ENCODE data around the gene MGAT1. TPM values are rescaled to one million over a fixed set of nuclear protein-coding genes. Genes with fewer than 3 reads are reported as not detected.

MGAT1 gene
- total RNA-seq, 1 experiment from 2014 or later = 53.0 TPM

- no peaks in the 10 kb centered on the region for H3K9me2 ChIP-seq (ENCODE audit: insufficient read depth)
- POLR2A ChIA-PET = no interaction called here
- TF ChIP-seq CBX3 (IDR thresholded peaks at IDR 0.05; ENCODE audit: low read depth) = peak; percentile 32; the same call in 1 of the 2 replicates
- TF ChIP-seq, protein P1, sequence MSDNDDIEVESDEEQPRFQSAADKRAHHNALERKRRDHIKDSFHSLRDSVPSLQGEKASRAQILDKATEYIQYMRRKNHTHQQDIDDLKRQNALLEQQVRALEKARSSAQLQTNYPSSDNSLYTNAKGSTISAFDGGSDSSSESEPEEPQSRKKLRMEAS (IDR thresholded peaks at IDR 0.05) = peak; percentile 60
- no peak for TF ChIP-seq SIN3A (IDR thresholded peaks at IDR 0.05; ENCODE audit: low read depth)
- TF ChIP-seq RAD21 (IDR thresholded peaks at IDR 0.05; ENCODE audit: low read depth) = no peak
- peak; percentile 46 for TF ChIP-seq SP1 (IDR thresholded peaks at IDR 0.05; ENCODE audit: low read depth)
- TF ChIP-seq FOSL1 (IDR thresholded peaks at IDR 0.05; ENCODE audit: low read depth) = peak; percentile 58; the same call in 1 of the 2 replicates
- peak; percentile 56 for TF ChIP-seq JUND (IDR thresholded peaks at IDR 0.05)
- no peak overlapping the region for H3K4me3 ChIP-seq (replicated peaks in 1 of 2; ENCODE audit: low read depth in 1 of 2, low read length in 2 of 2)
- intact Hi-C loops (cut with micrococcal nuclease) = no loop called here
- no peak overlapping the region for H3K27ac ChIP-seq (ENCODE audit: low read depth, low read length)
- no TSS peak for BruUV-seq (replicated peaks)
- no peak overlapping the region for H3K9ac ChIP-seq (ENCODE audit: low read length)
- H4K20me1 ChIP-seq (ENCODE audit: insufficient read depth) = no peaks in the 10 kb centered on the region
- H3K27me3 ChIP-seq (ENCODE audit: insufficient read depth, low read length) = no peaks in the 10 kb centered on the region
- H3K36me3 ChIP-seq (ENCODE audit: control insufficient read depth in 1 of 2, insufficient read depth in 2 of 2, low read length in 2 of 2) = 0 out of 4 replicates have a peak, but pooled peaks cover 0 to 6% of the 10 kb centered on the region in 2 experiments
- H3K4me2 ChIP-seq (ENCODE audit: low read length) = peak overlapping the region; percentile 8
- RAD21 ChIA-PET (ENCODE audit: low non-redundant PET in 1 of 2, low total read pairs in 2 of 2, uncharacterized antibody in 2 of 2, unreplicated experiment in 2 of 2) = no interaction called here
- CTCF ChIA-PET = no interaction called here
- peaks cover 4 to 25% of the 10 kb centered on the region in 2 experiments; a peak in 2 of 4 replicates for H3K4me1 ChIP-seq (ENCODE audit: control insufficient read depth in 1 of 2, insufficient read depth in 2 of 2, low read length in 2 of 2)
- ATAC-seq = peak; percentile 60; the same call in 1 of the 2 replicates
- H3K79me2 ChIP-seq (ENCODE audit: insufficient read depth, low read length) = peaks cover 9% of the 10 kb centered on the region; the same call in 1 of the 2 replicates
- H2AFZ ChIP-seq (ENCODE audit: low read depth, low read length, poor library complexity, severe bottlenecking) = no peak overlapping the region
- H3K9me3 ChIP-seq (ENCODE audit: control insufficient read depth in 1 of 2, insufficient read depth in 1 of 2, low read depth in 1 of 2, low read length in 2 of 2) = peaks cover 0 to 8% of the 10 kb centered on the region in 2 experiments; a peak in 1 of 4 replicates
- no peak for DNase-seq (ENCODE audit: low read depth, low spot score)
Measured at GRCh38 chr5:180825768-180826525, 23.3 kb upstream of the MGAT1 start.

GRCh38 chr5:180824630-180825476, 22.2 kb upstream of the MGAT1 start:
- H3K4me3 ChIP-seq (replicated peaks in 1 of 2; ENCODE audit: low read depth in 1 of 2, low read length in 2 of 2) = no peak overlapping the region
- H3K36me3 ChIP-seq (ENCODE audit: control insufficient read depth in 1 of 2, insufficient read depth in 2 of 2, low read length in 2 of 2) = 0 out of 4 replicates have a peak, but pooled peaks cover 0 to 1% of the 10 kb centered on the region in 2 experiments
- intact Hi-C loops (cut with micrococcal nuclease) = no loop called here
- no peaks in the 10 kb centered on the region for H4K20me1 ChIP-seq (ENCODE audit: insufficient read depth)
- no peak overlapping the region for H3K4me2 ChIP-seq (ENCODE audit: low read length)
- ChIA-PET POLR2A (no interaction called here), RAD21 (ENCODE audit: low non-redundant PET in 1 of 2, low total read pairs in 2 of 2, uncharacterized antibody in 2 of 2, unreplicated experiment in 2 of 2) (no interaction called here), CTCF (no interaction called here)
- no peak overlapping the region for H3K27ac ChIP-seq (ENCODE audit: low read depth, low read length)
- H3K9ac ChIP-seq (ENCODE audit: low read length) = no peak overlapping the region
- no peak overlapping the region for H2AFZ ChIP-seq (ENCODE audit: low read depth, low read length, poor library complexity, severe bottlenecking)
- DNase-seq (ENCODE audit: low read depth, low spot score) = no peak
- H3K4me1 ChIP-seq (ENCODE audit: control insufficient read depth in 1 of 2, insufficient read depth in 2 of 2, low read length in 2 of 2) = peaks cover 0 to 15% of the 10 kb centered on the region in 2 experiments; a peak in 2 of 4 replicates
- no peaks in the 10 kb centered on the region for H3K79me2 ChIP-seq (ENCODE audit: insufficient read depth, low read length)
- ATAC-seq = no peak
- peaks cover 0 to 4% of the 10 kb centered on the region in 2 experiments; a peak in 1 of 4 replicates for H3K9me3 ChIP-seq (ENCODE audit: control insufficient read depth in 1 of 2, insufficient read depth in 1 of 2, low read depth in 1 of 2, low read length in 2 of 2)
- no TSS peak for BruUV-seq (replicated peaks)
- no peaks in the 10 kb centered on the region for H3K27me3 ChIP-seq (ENCODE audit: insufficient read depth, low read length)
- H3K9me2 ChIP-seq (ENCODE audit: insufficient read depth) = no peaks in the 10 kb centered on the region
- no peak for TF ChIP-seq SP1 (IDR thresholded peaks at IDR 0.05; ENCODE audit: low read depth)
- TF ChIP-seq RAD21 (IDR thresholded peaks at IDR 0.05; ENCODE audit: low read depth) = no peak
- TF ChIP-seq, protein P1 (IDR thresholded peaks at IDR 0.05) = no peak
- TF ChIP-seq ZFX (IDR thresholded peaks at IDR 0.05) = no peak
- no peak for TF ChIP-seq ATF3 (IDR thresholded peaks at IDR 0.05)
- TF ChIP-seq, protein P2, sequence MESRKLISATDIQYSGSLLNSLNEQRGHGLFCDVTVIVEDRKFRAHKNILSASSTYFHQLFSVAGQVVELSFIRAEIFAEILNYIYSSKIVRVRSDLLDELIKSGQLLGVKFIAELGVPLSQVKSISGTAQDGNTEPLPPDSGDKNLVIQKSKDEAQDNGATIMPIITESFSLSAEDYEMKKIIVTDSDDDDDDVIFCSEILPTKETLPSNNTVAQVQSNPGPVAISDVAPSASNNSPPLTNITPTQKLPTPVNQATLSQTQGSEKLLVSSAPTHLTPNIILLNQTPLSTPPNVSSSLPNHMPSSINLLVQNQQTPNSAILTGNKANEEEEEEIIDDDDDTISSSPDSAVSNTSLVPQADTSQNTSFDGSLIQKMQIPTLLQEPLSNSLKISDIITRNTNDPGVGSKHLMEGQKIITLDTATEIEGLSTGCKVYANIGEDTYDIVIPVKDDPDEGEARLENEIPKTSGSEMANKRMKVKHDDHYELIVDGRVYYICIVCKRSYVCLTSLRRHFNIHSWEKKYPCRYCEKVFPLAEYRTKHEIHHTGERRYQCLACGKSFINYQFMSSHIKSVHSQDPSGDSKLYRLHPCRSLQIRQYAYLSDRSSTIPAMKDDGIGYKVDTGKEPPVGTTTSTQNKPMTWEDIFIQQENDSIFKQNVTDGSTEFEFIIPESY (IDR thresholded peaks at IDR 0.05; ENCODE audit: extremely low read depth, insufficient replicate concordance, low read length) = no peak
- no peak for TF ChIP-seq CEBPB (IDR thresholded peaks at IDR 0.05; ENCODE audit: low read depth)
- no peak for TF ChIP-seq JUND (IDR thresholded peaks at IDR 0.05)
- no peak for TF ChIP-seq ELF1 (IDR thresholded peaks at IDR 0.05; ENCODE audit: borderline replicate concordance, low read depth)
